NCI-H2081 (cell line): ENCODE data around the gene ATP10B.
"Not testable (repeated sequence)": the region's sequence is repeated elsewhere in the genome, so short reads cannot be mapped to it uniquely, and the experiment has no call there.

Experiments used
- DNase-seq, 2 experiments: peaks; one replicate each; lab custom pipeline; 2025; lab: John Stamatoyannopoulos, UW

The ATP10B gene

DNA sequence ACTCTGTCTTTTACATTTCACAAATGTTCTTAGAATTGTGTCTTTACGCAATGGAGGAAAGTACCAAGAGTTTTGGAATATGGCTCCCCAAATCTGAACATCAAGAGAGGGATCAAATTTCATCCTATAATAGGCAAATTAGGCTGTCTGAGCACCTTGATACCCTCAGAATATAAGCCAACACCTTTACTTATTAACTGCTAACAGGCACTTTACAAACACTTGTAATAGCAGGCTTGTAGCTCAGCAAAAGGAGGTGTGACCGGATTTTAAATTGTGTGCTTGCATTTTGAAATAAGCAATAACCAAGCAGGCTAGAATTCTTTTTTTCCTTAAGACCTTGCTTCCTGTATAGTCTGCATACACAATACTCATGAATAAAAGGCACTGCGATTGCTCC lies 92.0 kb downstream of the ATP10B start:
- no peak for DNase-seq

DNA sequence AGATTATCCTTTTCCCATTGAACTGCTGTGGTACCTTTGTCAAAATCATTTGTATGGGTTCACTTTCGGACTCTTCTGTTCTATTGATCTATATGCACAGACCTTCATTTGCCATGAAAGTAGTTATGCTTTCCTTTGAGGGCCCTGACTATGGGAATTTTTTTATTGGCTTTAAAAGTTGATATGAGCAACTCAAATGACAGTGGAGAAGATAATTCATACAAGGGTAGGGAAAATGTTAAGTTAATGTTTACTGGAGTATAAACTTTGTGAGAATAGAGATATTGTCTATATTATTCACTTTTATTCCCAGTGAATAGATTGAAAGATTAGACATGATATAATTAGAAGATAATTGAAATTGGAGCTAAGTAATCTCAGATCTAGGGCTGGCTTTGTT lies 94.8 kb downstream of the ATP10B start:
- DNase-seq, result no peak

DNA sequence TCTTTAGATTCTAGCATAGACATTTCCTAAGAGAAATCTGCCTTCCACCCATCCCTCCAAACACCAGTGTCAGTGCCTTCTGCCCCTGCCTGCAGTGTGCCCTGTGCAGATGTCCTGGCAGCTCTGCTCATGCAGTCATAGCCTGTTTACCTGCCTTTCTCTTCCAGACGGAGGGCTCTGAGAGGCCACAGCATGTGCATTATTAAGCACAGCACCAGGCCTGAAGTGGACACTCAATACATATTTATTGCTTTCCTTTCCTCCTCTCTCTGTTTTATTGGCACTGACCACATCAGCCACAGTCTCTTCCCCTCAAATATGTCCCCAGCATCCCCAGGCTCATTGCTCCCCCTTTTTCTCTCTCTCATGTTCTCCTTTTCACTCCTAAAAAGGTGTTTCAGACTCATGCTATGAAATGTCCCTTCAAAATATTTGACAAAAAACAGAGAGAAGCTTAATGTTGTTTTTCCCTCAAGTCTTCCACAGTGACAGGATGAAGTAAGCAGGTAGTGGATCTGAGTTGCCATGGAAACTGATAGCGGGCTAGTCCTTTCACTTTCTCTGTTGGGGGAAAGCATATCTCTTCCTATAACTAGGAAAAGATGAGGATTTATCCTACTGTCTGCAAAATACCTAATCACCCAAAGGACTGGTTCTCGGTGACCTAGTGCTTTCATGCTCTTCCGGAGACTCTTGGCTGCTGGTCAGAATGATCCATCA lies 100.9 kb downstream of the ATP10B start:
- no peak for DNase-seq

DNA sequence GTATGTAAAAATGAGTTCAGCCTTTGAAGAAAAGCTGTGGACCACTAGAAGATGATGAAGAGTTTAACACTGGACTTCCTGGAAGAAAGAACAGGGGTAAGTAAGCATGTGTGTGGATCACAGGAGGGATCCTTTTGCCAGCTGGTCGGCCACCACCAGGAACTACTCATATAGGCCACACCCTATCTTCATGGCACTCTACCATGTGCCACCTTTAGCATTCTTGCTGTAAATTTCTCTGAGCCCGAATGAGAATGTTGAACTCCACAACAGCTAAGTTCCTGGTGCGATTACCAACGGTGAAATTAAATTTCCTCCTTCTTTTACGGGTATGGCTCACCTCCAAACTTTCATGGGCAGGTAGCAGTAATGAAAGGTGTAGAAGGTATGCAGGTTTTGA lies 102.3 kb downstream of the ATP10B start:
- DNase-seq, result no peak

DNA sequence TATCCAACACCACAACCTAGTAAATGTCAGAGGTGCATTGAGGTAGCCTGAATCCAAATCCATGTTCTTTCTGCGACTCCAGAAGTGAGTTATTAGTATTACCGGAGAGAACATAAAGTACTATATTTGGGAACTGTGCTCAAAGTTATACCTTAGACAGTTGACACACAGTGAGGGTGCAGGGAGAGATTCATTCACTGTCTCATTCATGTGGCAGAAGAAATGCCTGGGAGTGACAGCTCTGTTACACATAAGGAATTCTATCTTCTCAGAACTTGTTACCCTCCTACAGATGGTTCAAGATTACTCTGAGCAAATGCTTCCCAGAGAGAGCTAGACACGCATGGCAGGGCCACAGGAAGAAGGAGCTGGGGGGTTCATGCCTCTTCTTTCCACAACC lies 103.0 kb downstream of the ATP10B start:
- no peak for DNase-seq

DNA sequence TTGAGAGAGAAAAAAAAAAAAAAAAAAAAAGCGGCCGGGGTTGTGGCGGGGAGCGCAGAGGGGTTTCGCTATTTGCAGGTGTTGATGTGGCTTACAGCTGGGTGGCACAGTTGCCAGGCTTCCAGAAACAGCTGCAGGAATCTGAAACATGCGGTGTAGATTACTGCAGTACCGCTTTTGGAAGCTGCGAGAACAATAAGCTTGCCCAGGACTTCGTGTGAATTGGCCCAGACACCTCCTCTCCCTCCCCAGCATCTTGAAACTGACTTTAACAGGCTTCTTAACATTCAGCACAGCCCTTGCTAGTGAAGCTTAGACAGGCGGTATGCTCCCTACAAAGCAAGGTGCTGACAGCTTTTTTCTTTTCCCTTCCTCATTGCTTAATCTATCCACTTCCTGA lies 104.0 kb downstream of the ATP10B start:
- DNase-seq, result no peak

DNA sequence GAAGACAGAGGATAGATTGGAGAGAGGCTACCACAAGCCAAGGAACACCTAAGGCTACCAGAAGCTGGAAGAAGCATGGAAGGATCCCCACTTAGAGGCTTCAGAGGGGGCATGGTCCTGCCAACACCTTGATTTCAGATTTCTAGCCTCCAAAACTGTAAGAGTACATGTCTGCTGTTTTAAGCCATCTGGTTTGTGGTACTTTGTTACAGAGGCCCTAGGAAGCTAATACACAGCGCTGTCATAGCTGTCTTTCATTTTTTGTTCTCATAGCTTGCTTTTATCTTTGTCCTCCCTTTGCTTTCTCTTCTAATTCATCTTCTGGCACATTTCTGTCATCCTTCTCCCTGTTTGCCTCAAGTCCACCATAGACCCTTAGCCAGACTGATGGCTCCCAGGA lies 104.5 kb downstream of the ATP10B start:
- no peak for DNase-seq

DNA sequence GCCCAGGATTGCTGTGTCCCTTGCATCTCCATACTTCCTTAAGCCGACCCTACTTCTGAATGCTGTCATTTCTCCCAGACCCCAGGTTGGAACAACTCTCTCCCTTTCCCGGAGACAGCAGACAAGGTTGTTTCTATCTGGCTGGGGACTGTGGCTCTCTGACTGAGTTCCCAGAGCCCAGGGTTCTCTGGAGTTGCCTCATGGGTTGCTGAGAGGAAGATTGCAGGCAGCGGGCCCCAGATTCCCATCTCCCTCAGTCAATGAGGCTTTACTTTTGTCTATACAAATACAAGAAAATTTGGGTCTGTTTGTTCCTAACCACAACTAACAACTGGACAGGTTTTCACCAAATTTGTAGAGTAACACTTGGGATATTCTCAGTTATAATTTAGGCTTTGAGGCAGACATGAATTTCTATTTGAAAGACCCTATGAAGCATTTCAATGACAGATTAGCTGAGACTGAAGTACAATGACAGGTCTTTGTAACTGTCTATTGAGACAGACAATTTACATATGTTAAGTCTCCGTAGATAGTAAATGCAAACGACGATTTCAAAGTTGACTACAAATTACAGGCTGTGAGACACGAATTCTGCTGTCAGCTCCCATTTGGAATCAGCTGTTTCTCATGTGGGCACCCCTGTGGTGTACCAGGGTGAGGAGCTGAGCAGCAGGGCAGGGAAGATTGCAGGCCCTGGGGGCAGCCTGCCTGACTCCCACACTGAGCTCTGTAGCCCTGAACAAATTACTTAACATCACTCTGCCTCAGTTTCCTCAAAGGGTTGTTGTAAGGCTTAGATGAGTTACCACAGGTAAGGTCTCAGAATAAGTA lies 107.5 kb downstream of the ATP10B start:
- no peak for DNase-seq

DNA sequence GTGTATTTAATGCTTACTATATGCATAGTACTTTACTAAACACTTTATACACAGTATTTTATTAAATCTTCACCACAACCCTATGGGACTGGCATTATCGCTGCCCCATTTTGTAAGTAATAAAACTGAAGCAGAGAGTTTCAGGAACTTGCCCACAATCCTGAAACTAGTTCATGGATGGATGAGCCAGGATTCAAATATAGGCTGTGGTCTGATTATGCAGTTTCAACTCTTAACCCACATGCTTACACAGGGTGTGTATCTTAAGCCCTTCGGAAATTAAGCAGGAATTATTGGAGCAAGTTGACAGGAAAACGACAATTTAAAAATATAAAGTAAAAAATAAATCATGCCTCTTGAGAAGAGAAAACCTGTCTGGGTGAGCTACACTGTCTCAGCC lies 109.0 kb downstream of the ATP10B start:
- DNase-seq, result no peak

DNA sequence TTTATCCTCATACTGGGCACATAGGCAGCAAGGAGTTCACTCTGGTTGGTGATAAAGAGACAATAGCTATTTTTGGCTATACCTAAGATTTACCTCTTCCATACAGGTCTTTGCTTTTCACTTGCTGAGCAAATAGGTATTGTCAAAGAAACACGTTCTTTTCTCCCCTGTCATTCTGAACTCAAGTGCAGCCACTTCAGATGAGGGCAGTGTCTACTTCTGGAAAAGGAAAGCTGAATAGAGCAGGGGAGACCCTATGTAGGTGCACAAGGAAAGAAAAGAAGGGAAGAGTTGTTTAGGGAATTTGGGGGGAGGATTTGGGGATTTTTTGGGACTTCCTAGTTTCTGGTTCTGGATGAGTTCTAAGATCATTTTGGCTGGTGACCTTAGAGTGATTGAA lies 109.6 kb downstream of the ATP10B start:
- DNase-seq, result no peak

DNA sequence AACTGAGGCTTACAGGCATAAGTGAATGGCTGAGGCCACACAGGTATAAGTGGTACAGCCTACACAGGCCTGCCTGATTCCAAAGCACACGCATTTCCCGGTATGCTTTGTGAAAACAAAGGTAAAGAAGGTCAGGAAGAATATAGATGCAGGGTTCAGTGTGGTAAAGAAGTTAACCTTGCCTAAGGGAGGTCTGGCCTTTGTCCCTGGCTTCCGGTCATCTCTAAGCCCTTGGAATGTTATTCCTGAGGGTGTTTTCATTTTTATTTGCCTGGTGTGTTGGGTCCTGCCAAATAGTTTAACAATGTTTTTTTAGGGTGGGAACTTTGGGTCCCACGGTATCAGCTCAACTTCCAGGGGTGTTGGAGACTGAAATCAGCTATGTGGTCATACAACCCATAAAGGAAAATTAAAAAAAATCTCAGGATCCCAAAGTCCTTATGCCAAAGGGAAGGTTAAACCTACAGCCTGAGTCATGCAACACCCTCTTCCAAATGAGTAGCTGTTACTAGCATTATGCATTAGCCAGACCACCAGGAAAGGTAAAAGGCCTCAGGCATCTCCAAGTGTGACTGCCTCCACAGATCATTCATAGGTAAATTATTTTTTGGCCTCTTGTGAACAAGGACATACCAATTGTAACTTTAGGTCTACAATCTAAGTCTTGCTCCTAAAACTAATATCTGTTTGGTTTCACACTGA lies 124.6 kb downstream of the ATP10B start:
- DNase-seq, result no peak

DNA sequence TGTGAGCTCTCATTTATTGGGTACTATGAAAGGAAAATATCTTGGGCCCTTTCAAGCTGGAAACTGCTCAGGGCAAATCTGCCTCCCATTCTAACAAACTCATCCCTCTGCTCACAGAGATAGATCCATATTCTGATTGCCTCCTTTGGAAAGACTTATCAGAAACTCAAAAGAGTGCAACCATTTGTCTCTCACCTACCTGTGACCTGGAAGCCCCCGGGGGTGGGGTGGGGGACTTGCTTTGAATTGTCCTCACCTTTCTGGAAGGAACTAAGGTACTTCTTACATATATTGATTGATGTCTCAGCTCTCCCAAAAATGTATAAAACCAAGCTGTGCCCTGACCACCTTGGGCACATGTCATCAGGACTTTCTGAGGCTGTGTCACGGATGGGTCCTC lies 125.3 kb downstream of the ATP10B start:
- DNase-seq, result no peak

DNA sequence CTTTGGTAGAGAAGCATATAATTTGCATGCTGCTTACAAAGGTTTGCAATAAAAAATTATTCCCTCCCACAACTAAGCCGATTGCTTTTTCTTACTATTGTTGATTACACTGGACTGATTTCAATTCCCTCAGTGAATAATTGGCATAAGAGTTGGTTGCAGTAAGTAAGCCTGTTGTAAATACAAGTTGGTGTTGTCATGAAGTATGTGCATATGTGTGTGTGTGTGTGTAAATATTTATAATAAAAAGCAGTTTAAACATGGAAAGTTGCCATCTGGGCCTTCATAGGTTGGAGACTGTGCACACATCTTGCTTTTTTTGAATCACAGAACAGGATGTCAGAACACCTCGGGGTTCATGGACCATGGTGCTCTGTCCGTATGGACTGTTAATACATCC lies 131.2 kb downstream of the ATP10B start:
- peak in 1 of 2 experiments; percentile 26 for DNase-seq

DNA sequence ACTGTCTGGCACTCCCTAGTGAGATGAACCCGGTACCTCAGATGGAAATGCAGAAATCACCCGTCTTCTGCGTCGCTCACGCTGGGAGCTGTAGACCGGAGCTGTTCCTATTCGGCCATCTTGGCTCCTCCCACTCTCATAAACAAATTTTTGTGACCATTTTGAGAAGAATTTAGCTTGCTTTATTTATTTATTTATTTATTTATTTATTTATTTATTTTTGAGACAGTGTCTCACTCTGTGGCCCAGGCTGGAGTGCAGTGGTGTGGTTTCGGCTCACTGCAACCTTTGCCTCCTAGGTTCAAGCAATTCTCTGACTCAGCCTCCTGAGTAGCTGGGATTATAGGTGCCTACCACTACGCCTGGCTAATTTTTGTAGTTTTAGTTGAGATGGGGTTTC lies 136.5 kb downstream of the ATP10B start:
- not testable (repeated sequence) for DNase-seq

DNA sequence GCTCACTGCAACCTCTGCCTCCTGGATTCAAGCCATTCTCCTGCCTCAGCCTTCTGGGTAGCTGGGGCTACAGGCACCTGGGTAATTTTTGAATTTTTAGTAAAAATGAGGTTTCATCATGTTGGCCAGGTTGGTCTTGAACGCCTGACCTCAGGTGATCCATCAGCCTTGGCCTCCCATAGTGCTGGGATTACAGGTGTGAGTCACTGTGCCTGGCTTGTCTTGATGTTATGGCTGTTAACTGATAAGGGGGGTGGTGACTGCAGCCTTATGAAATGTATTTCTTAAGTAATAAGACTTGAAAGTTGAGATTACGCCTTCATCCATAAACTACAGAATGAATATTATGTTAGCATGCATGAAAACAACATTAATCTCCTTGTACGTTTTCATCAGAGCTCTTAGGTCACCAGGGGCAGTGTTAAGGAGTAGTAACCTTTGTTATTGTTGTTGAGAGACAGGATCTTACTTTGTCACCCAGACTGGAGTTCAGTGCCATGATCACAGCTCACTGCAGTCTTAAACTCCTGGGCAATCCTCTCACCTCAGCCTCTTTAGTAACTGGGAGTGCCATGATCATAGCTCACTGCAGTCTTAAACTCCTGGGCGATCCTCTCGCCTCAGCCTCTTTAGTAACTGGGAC lies 148.3 kb downstream of the ATP10B start:
- no peak for DNase-seq

DNA sequence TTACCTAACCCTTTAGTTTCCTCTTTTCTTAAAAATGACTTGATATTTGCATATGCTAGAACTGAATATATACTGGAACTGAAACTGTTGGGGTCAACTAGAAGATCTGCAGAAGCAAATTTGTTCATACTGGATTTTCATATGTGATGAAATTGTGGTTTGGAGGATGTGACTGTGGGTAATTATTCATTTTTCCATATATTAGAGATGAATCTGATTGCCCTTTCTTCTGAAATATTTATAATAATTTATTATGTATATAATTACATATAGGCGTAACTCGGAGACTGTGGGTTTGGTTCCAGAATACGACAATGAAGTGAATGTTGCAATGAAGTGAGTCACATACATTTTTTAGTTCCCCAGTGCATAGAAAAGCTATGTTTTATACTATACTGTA lies 149.1 kb downstream of the ATP10B start:
- no peak for DNase-seq

DNA sequence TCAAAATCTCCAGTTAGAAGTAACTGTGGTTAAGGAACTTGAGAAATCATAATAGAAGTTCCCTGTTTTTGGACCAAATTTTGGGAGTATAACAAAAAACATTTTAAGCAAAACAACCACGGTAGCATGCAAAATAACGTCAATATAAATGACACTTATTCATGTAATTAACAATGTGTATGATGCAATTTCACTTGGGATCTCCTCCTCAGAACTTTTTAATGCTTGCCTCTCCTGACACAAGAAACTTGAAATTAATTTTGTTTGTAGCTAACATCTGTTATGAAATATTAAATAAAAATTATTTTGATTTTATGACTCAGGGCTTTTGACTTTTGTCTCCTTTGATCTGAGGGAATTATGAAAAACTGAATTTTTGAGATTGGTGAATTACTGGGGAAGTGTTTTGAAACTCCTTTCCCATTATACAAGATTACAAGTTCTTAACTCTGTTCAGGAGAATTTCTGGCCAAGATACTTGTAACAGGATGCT lies 149.7 kb downstream of the ATP10B start:
- DNase-seq, result no peak

DNA sequence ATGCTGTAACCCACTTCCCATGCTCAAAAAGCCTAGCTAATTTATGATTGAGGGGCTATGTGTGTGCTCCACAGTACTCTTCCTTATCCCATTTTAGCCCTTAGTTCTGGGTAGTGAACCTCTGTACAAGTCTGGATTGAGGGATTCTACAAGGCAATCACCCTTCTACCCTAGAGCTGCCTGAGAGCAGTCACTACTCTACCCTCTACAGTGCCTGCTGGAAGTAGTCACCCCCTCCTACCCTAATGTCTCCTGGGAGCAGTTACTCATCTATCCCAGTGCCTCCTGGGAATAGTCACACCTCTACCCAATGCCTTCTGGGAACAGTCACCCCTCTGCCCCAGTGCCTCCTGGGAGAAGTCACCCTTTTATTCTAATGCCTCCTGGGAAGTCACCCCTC lies 150.6 kb downstream of the ATP10B start:
- no peak for DNase-seq

DNA sequence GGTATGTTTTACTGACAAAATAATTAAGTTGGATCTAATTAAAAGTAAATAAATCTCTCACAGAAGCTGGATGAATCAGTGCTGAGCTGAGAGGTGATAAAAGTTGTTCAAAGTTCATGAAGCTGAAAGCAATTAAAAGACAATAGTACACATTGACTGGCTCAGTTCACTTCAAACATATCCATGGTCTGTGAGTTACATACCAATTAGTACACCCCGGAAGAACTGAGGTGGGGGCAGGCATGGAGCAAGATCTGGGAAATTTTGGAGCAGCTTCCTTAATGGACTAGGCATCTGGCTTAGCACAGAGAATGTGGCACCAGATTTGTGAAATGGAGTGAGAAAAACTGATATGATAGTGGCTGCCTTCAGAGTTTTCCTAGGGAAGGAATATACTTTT lies 152.7 kb downstream of the ATP10B start:
- DNase-seq, result no peak

DNA sequence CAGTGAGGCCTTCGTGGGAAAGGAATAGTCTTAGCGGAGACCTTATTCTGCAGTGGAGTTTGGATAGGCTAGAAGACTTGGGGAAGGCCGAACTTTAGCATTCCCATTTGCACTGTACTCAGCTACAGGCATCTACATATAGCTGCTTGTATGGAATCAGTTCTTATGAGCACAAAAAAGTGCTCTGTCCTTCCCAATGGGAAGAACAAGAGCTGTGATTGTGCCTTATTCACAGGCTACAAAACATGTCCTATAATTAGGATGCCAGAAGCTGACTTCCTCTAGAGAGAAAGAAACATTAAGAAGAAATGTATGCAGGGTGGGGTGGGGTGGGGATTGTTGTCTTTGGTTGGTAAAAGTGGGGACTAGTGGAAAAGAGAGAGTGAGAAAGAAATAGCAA lies 154.7 kb downstream of the ATP10B start:
- no peak for DNase-seq

DNA sequence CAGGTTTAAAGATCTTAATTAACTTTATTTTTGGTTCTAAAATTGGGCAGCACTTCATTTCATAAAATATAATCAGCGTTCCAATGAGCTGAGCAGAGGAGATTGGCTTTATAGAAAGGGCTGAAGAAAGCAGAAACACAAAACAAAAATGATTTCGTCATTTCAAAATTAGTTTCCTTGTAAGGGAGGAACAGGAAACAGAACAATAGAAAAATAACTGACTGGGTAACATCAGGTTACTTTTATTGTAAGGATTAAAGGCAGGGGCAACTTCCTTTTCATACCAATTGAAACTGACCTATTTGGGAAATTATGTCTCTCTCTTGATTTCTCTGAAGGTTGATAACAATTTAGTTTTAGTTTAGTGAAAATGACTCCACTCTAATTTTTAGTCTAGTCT lies 157.1 kb downstream of the ATP10B start:
- no peak for DNase-seq

DNA sequence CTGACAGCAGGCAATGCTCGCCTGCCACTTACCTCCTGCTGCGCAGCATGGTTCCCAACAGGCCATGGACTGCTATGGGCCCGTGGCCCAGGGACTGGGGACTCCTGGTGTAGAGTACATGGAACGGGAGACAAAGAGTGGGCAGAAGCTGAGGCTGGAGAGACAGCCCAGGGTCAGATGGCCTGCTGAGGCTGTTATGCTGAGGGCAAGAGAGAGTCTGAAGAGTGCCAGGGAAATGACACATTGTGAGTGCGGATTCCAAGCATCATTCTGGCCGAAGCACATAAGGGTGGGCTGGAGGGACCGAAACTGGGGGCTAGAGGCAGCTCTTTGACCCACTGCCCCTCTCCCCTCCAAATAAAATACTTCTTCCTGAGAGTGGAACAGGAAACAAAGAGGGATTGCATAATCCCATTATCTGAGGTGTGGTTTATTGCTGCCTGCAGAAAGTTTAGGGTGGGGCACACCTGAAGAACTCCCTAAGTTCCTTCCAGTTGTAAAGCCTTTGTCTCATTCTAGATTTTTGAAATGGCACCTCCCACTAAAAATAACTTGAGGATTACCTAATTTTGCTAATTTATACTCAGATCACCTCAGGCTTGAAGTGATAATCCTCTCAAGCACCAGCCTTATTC lies 158.1 kb downstream of the ATP10B start:
- DNase-seq, result no peak
